Erythroblast (primary cell): ENCODE results near the gene TRPC3.

Experiments used
- GATA1 ChIP-seq: IDR thresholded peaks from 2 replicates; pipeline ENCODE4 v1.6.1; 2011; ENCODE audit warnings: low read depth, mild to moderate bottlenecking, control low read depth, low read length, moderate library complexity
- POLR2A ChIP-seq: IDR thresholded peaks from 2 replicates; pipeline ENCODE4 v1.6.1; 2011; ENCODE audit warnings: mild to moderate bottlenecking, low read length

- TF ChIP-seq POLR2A, result no peak
- no peak for TF ChIP-seq GATA1
Observed at GRCh38 chr4:121988950-121989349, 37.1 kb upstream of the TRPC3 start.
